HEK293T (cell line): ENCODE measurements around the gene EIF4G3.

ENCODE experiments used
- CTCF ChIA-PET: fragments of 350-600 bp; formaldehyde crosslinking; extraction: SDS; loops from one replicate; lab custom pipeline; 2021; ENCODE audit warnings: antibody characterized with exemption, inconsistent platforms; lab: Yijun Ruan, JAX
- POLR2A ChIA-PET: fragments of 350-600 bp; formaldehyde crosslinking; extraction: SDS; loops from one replicate; lab custom pipeline; 2020; ENCODE audit warnings: antibody characterized with exemption, inconsistent platforms; lab: Yijun Ruan, JAX
- DNase-seq: peaks from one replicate; pipeline ENCODE4 v3.0.0; 2012; ENCODE audit warnings: mixed read lengths; ENCODE audit errors: extremely low spot score
- ARNT ChIP-seq: fragments of 450-650 bp; IDR thresholded peaks from 2 replicates; pipeline ENCODE4 v1.6.1; 2017; ENCODE audit warnings: mild to moderate bottlenecking
- BHLHE40 ChIP-seq: fragments of 450-650 bp; IDR thresholded peaks from 2 replicates; pipeline ENCODE4 v1.6.1; 2016; ENCODE audit warnings: mild to moderate bottlenecking, moderate library complexity, borderline replicate concordance
- CTBP1 ChIP-seq: fragments of 450-650 bp; IDR thresholded peaks from 2 replicates; pipeline ENCODE4 v1.6.1; 2016; ENCODE audit warnings: borderline replicate concordance
- ELF4 ChIP-seq: fragments of 450-650 bp; IDR thresholded peaks from 2 replicates; pipeline ENCODE4 v1.6.1; 2017; ENCODE audit warnings: antibody characterized with exemption
- FOXA1 ChIP-seq: fragments of 450-650 bp; IDR thresholded peaks from 2 replicates; pipeline ENCODE4 v1.6.1; 2016; ENCODE audit warnings: mild to moderate bottlenecking
- FOXK2 ChIP-seq: fragments of 450-650 bp; IDR thresholded peaks from 2 replicates; pipeline ENCODE4 v1.6.1; 2016; ENCODE audit warnings: mild to moderate bottlenecking
- FOXM1 ChIP-seq: fragments of 450-650 bp; IDR thresholded peaks from 2 replicates; pipeline ENCODE4 v1.6.1; 2017; ENCODE audit warnings: mild to moderate bottlenecking, borderline replicate concordance
- HDGF ChIP-seq: fragments of 450-650 bp; IDR thresholded peaks from 2 replicates; pipeline ENCODE4 v1.6.1; 2017; ENCODE audit warnings: antibody characterized with exemption, borderline replicate concordance
- L3MBTL2 ChIP-seq: fragments of 450-650 bp; conservative IDR thresholded peaks from 2 replicates; pipeline ENCODE4 v1.6.1; 2016; ENCODE audit warnings: mild to moderate bottlenecking
- LEF1 ChIP-seq: fragments of 450-650 bp; IDR thresholded peaks from 2 replicates; pipeline ENCODE4 v1.6.1; 2017; ENCODE audit warnings: mild to moderate bottlenecking, borderline replicate concordance
- NFRKB ChIP-seq: fragments of 450-650 bp; IDR thresholded peaks from 2 replicates; pipeline ENCODE4 v1.6.1; 2016; ENCODE audit warnings: mild to moderate bottlenecking, moderate library complexity
- PKNOX1 ChIP-seq: fragments of 450-650 bp; IDR thresholded peaks from 2 replicates; pipeline ENCODE4 v1.6.1; 2016
- SP1 ChIP-seq: fragments of 450-650 bp; IDR thresholded peaks from 2 replicates; pipeline ENCODE4 v1.6.1; 2017
- SUZ12 ChIP-seq: fragments of 450-650 bp; IDR thresholded peaks from 2 replicates; pipeline ENCODE4 v1.6.1; 2016; ENCODE audit warnings: mild to moderate bottlenecking
- TARDBP ChIP-seq: fragments of 450-650 bp; IDR thresholded peaks from 2 replicates; pipeline ENCODE4 v1.6.1; 2016
- ZNF384 ChIP-seq: fragments of 450-650 bp; IDR thresholded peaks from 2 replicates; pipeline ENCODE4 v1.6.1; 2016

Gene EIF4G3

GRCh38 chr1:21069549-21069948 is 107.1 kb downstream of the EIF4G3 start:
- ChIA-PET CTCF (no interaction called here), POLR2A (no interaction called here)
- TF ChIP-seq ELF4 = no peak
- no peak for TF ChIP-seq SUZ12
- TF ChIP-seq FOXM1 = no peak
- TF ChIP-seq FOXA1 = no peak
- no peak for TF ChIP-seq LEF1
- TF ChIP-seq SP1 = no peak
- TF ChIP-seq TARDBP = no peak
- no peak for DNase-seq

GRCh38 chr1:21068937-21069336 is 107.8 kb downstream of the EIF4G3 start:
- no peak for DNase-seq

GRCh38 chr1:21067551-21068227 is 109.0 kb downstream of the EIF4G3 start:
- TF ChIP-seq ELF4 (no peak), FOXA1 (no peak), PKNOX1 (peak; percentile 23; the same call in 1 of the 2 replicates), FOXK2 (no peak), ZNF384 (no peak)
- no peak for DNase-seq
- ChIA-PET CTCF (no interaction called here), POLR2A (no interaction called here)

More at GRCh38 chr1:21068937-21069336, 107.8 kb downstream of the EIF4G3 start:
- TF ChIP-seq LEF1 (no peak), FOXK2 (no peak), FOXA1 (no peak), PKNOX1 (no peak), HDGF (no peak), ELF4 (no peak), TARDBP (no peak), ZNF384 (no peak), L3MBTL2 (no peak), FOXM1 (no peak), SP1 (no peak), BHLHE40 (no peak), SUZ12 (no peak), NFRKB (no peak)
- ChIA-PET CTCF (no interaction called here), POLR2A (no interaction called here)

DNA sequence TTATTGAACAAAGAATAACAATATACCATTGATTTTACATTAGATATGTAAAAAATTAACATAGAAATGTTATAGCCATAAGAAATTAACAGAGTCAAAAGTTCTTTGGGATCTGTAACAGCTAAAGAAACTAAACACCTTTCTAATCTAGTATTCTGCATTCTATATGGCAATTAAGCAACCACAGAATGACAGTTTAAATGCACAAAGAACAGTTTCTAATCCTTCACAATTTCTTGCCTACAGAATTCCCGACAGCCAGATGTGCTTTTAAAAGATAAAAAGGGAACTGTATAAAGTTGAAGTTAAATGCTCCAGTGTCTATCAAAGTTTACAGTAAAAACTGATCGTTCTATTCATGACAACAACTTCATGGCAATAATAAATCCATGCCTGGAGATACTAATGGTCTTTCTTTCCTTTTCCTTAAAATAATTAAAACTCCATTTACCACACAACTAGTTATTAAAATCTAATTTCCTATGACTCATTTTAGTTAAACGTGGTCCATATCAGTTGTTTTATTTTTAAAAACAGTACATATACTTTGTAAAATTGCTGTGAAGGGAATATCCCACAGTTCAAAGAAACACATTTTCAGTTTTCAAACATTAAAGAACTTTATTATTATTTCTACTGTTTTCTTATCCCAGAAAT is 110.2 kb downstream of the EIF4G3 start:
- CTCF ChIA-PET = no interaction called here
- no peak for DNase-seq
- POLR2A ChIA-PET = no interaction called here
- no peak for TF ChIP-seq LEF1
- TF ChIP-seq FOXM1 = no peak
- TF ChIP-seq NFRKB = no peak
- TF ChIP-seq FOXK2 = no peak
- no peak for TF ChIP-seq SUZ12
- TF ChIP-seq CTBP1 = no peak
- TF ChIP-seq FOXA1 = no peak
- TF ChIP-seq ZNF384 = no peak
- TF ChIP-seq TARDBP = no peak
- no peak for TF ChIP-seq PKNOX1
- TF ChIP-seq HDGF = no peak
- TF ChIP-seq BHLHE40 = no peak
- no peak for TF ChIP-seq SP1
- TF ChIP-seq ELF4 = no peak
- TF ChIP-seq L3MBTL2 = no peak
- TF ChIP-seq ARNT = no peak

GRCh38 chr1:21065851-21066250 is 110.8 kb downstream of the EIF4G3 start:
- ChIA-PET POLR2A (no interaction called here), CTCF (no interaction called here)
- no peak for DNase-seq
- no peak for TF ChIP-seq NFRKB
- TF ChIP-seq TARDBP = no peak
- TF ChIP-seq CTBP1 = no peak
- no peak for TF ChIP-seq SP1
- TF ChIP-seq SUZ12 = no peak
- no peak for TF ChIP-seq ELF4
- TF ChIP-seq LEF1 = no peak
- TF ChIP-seq ZNF384 = no peak
- no peak for TF ChIP-seq BHLHE40
- TF ChIP-seq ARNT = no peak
- TF ChIP-seq FOXK2 = no peak
- TF ChIP-seq L3MBTL2 = no peak
- no peak for TF ChIP-seq PKNOX1
- no peak for TF ChIP-seq HDGF
- no peak for TF ChIP-seq FOXM1
- no peak for TF ChIP-seq FOXA1

GRCh38 chr1:21064057-21064456 is 112.6 kb downstream of the EIF4G3 start:
- TF ChIP-seq L3MBTL2 = no peak
- no peak for TF ChIP-seq CTBP1
- no peak for TF ChIP-seq FOXA1
- TF ChIP-seq SP1 = no peak
- no peak for TF ChIP-seq ELF4
- TF ChIP-seq NFRKB = no peak
- ChIA-PET POLR2A (no interaction called here), CTCF (no interaction called here)
- no peak for DNase-seq
